ENCODE results near the gene SPAG4. TPM values are rescaled to one million over a fixed set of nuclear protein-coding genes. Genes with fewer than 3 reads are reported as not detected.

Gene SPAG4
- total RNA-seq (2014; rRNA removed; shearing (Covaris generic)): 18.1 and 27.0 TPM in 2 replicates

GRCh38 chr20:35615667-35616464 lies at the start of gene SPAG4:
Gene SPAG4 (plus strand): TSS chr20:35615829. CDS start chr20:35616004, 175 bp downstream.
- DNase-seq (ENCODE audit: low spot score): peak; percentile 100

- DNase-seq (ENCODE audit: low spot score): peak; percentile 81
These were observed 47.0 kb upstream of the SPAG4 start for GRCh38 chr20:35568645-35569044.

GRCh38 chr20:35571555-35571954 lies 44.1 kb upstream of the SPAG4 start:
- no peak for DNase-seq (ENCODE audit: low spot score)

GRCh38 chr20:35572838-35573237 lies 42.8 kb upstream of the SPAG4 start:
- DNase-seq (ENCODE audit: low spot score): no peak

GRCh38 chr20:35575958-35576357 lies 39.7 kb upstream of the SPAG4 start:
- peak; percentile 100 for DNase-seq (ENCODE audit: low spot score)

GRCh38 chr20:35576816-35577215 lies 38.8 kb upstream of the SPAG4 start:
- no peak for DNase-seq (ENCODE audit: low spot score)

- no peak for DNase-seq (ENCODE audit: low spot score)
These were observed 37.2 kb upstream of the SPAG4 start for GRCh38 chr20:35578469-35578868.

- DNase-seq (ENCODE audit: low spot score): no peak
These were observed 36.4 kb upstream of the SPAG4 start for GRCh38 chr20:35579196-35579595.

- no peak for DNase-seq (ENCODE audit: low spot score)
These were observed 33.5 kb upstream of the SPAG4 start for GRCh38 chr20:35582131-35582530.

- no peak for DNase-seq (ENCODE audit: low spot score)
These were observed 32.8 kb upstream of the SPAG4 start for GRCh38 chr20:35582741-35583404.

GRCh38 chr20:35583636-35584560 lies 31.7 kb upstream of the SPAG4 start:
- DNase-seq (ENCODE audit: low spot score): no peak

GRCh38 chr20:35586751-35587425 lies 28.7 kb upstream of the SPAG4 start:
- no peak for DNase-seq (ENCODE audit: low spot score)

- no peak for DNase-seq (ENCODE audit: low spot score)
These were observed 28.2 kb upstream of the SPAG4 start for GRCh38 chr20:35587436-35587835.

GRCh38 chr20:35588397-35588796 lies 27.2 kb upstream of the SPAG4 start:
- DNase-seq (ENCODE audit: low spot score): no peak

GRCh38 chr20:35592339-35592974 lies 23.2 kb upstream of the SPAG4 start:
- DNase-seq (ENCODE audit: low spot score): no peak

- DNase-seq (ENCODE audit: low spot score): no peak
These were observed 20.2 kb upstream of the SPAG4 start for GRCh38 chr20:35595456-35595855.

GRCh38 chr20:35595901-35596300 lies 19.7 kb upstream of the SPAG4 start:
- DNase-seq (ENCODE audit: low spot score): no peak

GRCh38 chr20:35597186-35597585 lies 18.4 kb upstream of the SPAG4 start:
- DNase-seq (ENCODE audit: low spot score): no peak

- no peak for DNase-seq (ENCODE audit: low spot score)
These were observed 17.2 kb upstream of the SPAG4 start for GRCh38 chr20:35598476-35598875.

GRCh38 chr20:35598899-35599775 lies 16.5 kb upstream of the SPAG4 start:
- no peak for DNase-seq (ENCODE audit: low spot score)

Measured in HT-29 (cell line).